RWPE2 (cell line): Measurements from ENCODE around the gene FLOT2.

Source experiments
- ATAC-seq: fragments of 200-7000 bp; cut with Tn5 transposase; 3 replicates; pipeline ENCODE4 v1.9.1; 2021; ENCODE audit warnings: low read depth
- DNase-seq: peaks from one replicate; pipeline ENCODE4 v3.0.0-alpha.2; 2020; ENCODE audit warnings: low spot score
- H3K27ac ChIP-seq: fragments of 450-650 bp; 2 replicates; pipeline ENCODE4 v1.5.1; 2017; ENCODE audit warnings: mild to moderate bottlenecking; ENCODE audit not compliant: poor library complexity, severe bottlenecking
- H3K27me3 ChIP-seq: fragments of 250-450 bp; sonication (Bioruptor Pico); 2 replicates; pipeline ENCODE4 v1.5.1; 2021; ENCODE audit warnings: mild to moderate bottlenecking, moderate library complexity; ENCODE audit not compliant: insufficient read depth, poor library complexity, severe bottlenecking
- H3K36me3 ChIP-seq: fragments of 250-450 bp; sonication (Bioruptor Pico); 2 replicates; pipeline ENCODE4 v1.5.1; 2020; ENCODE audit warnings: low read depth, mild to moderate bottlenecking, moderate library complexity
- H3K4me1 ChIP-seq: fragments of 250-450 bp; sonication (Bioruptor Pico); 2 replicates; pipeline ENCODE4 v1.5.1; 2021; ENCODE audit warnings: mild to moderate bottlenecking, moderate library complexity; ENCODE audit not compliant: insufficient read depth, poor library complexity, severe bottlenecking
- H3K4me3 ChIP-seq: fragments of 250-450 bp; sonication (Bioruptor Pico); 2 replicates; pipeline ENCODE4 v1.5.1; 2021; ENCODE audit warnings: mild to moderate bottlenecking, moderate library complexity; ENCODE audit not compliant: severe bottlenecking
- H3K9me3 ChIP-seq: fragments of 250-450 bp; sonication (Bioruptor Pico); 2 replicates; pipeline ENCODE4 v1.5.1; 2021; ENCODE audit warnings: mild to moderate bottlenecking, moderate library complexity; ENCODE audit not compliant: severe bottlenecking
- CTCF ChIP-seq: fragments of 450-650 bp; IDR thresholded peaks from one replicate; pipeline ENCODE4 v1.5.1; 2017; ENCODE audit warnings: mild to moderate bottlenecking, moderate library complexity; ENCODE audit not compliant: poor library complexity, severe bottlenecking

Gene FLOT2

GRCh38 chr17:28911411-28912045 is 14.0 kb upstream of the FLOT2 start:
- no peak for TF ChIP-seq CTCF
- no peaks in the 10 kb centered on the region for H3K27me3 ChIP-seq
- H3K27ac ChIP-seq: no peak overlapping the region
- peaks cover 2% of the 10 kb centered on the region for H3K9me3 ChIP-seq
- peaks cover 89% of the 10 kb centered on the region for H3K36me3 ChIP-seq
- H3K4me1 ChIP-seq: no peaks in the 10 kb centered on the region
- ATAC-seq: no peak
- H3K4me3 ChIP-seq: no peak overlapping the region
- no peak for DNase-seq

GRCh38 chr17:28910534-28910933 is 13.0 kb upstream of the FLOT2 start:
- DNase-seq: no peak

GRCh38 chr17:28908640-28909167 is 11.2 kb upstream of the FLOT2 start:
- DNase-seq (no peak), ATAC-seq (no peak; the same call in 2 of the 3 replicates)
- no peak for TF ChIP-seq CTCF
- no peaks in the 10 kb centered on the region for H3K9me3 ChIP-seq
- H3K36me3 ChIP-seq: peaks cover 60% of the 10 kb centered on the region
- no peak overlapping the region for H3K4me3 ChIP-seq
- H3K27me3 ChIP-seq: no peaks in the 10 kb centered on the region
- H3K27ac ChIP-seq: no peak overlapping the region
- H3K4me1 ChIP-seq: peaks cover 5% of the 10 kb centered on the region

More at GRCh38 chr17:28910534-28910933, 13.0 kb upstream of the FLOT2 start:
- ATAC-seq: no peak
- Histone ChIP-seq H3K27me3 (no peaks in the 10 kb centered on the region), H3K4me1 (no peaks in the 10 kb centered on the region), H3K27ac (no peak overlapping the region), H3K4me3 (no peak overlapping the region), H3K36me3 (peaks cover 79% of the 10 kb centered on the region), H3K9me3 (peaks cover 2% of the 10 kb centered on the region)
- TF ChIP-seq CTCF: no peak

GRCh38 chr17:28907709-28908475 is 10.4 kb upstream of the FLOT2 start:
- no peaks in the 10 kb centered on the region for H3K27me3 ChIP-seq
- H3K4me3 ChIP-seq: no peak overlapping the region
- H3K4me1 ChIP-seq: peaks cover 5% of the 10 kb centered on the region
- DNase-seq (no peak), ATAC-seq (no peak)
- no peak for TF ChIP-seq CTCF
- peaks cover 52% of the 10 kb centered on the region for H3K36me3 ChIP-seq
- H3K27ac ChIP-seq: no peak overlapping the region
- no peaks in the 10 kb centered on the region for H3K9me3 ChIP-seq
